Large intestine (tissue), 3 donors: ENCODE data around the gene TNF. TPM values are rescaled to one million over a fixed set of nuclear protein-coding genes. Genes with fewer than 3 reads are reported as not detected.

ENCODE experiments used
- DNase-seq, 2 donors: peaks; one replicate each; pipeline versions ENCODE4 v3.0.0 to v3.0.0-alpha.2; 2013
- H3K27ac ChIP-seq: one replicate; pipeline ENCODE4 v1.5.1; 2013; ENCODE audit warnings: low read length
- H3K27me3 ChIP-seq: 2 replicates; pipeline ENCODE4 v1.6.1; 2013; ENCODE audit warnings: low read length; ENCODE audit not compliant: control insufficient read depth, insufficient read depth
- H3K36me3 ChIP-seq: 2 replicates; pipeline ENCODE4 v1.6.1; 2013; ENCODE audit warnings: low read length; ENCODE audit not compliant: control insufficient read depth, insufficient read depth
- H3K4me1 ChIP-seq: one replicate; pipeline ENCODE4 v1.6.1; 2013; ENCODE audit warnings: low read length; ENCODE audit not compliant: control insufficient read depth, insufficient read depth
- H3K4me3 ChIP-seq: one replicate; pipeline ENCODE4 v1.5.1; 2013; ENCODE audit warnings: low read length
- H3K9me3 ChIP-seq: one replicate; pipeline ENCODE4 v1.6.1; 2013; ENCODE audit warnings: mild to moderate bottlenecking, low read depth, low read length, moderate library complexity; ENCODE audit not compliant: control insufficient read depth
- WGBS: methylation state at CpG from one replicate; pipeline ENCODE4 v1.1.5; 2013; ENCODE audit warnings: low lambda C conversion rate; ENCODE audit not compliant: insufficient coverage; 5-methylcytosine and 5-hydroxymethylcytosine counted together
- polyA plus RNA-seq: library from polyadenylated mRNA; unstranded; fragments of 120-200 nt; gene quantifications from one replicate; pipeline ENCODE4 v1.2.1, GENCODE V29; 2013

TNF gene
- polyA plus RNA-seq, 1 donor: 1.5 TPM

- Histone ChIP-seq H3K9me3 (no peaks in the 10 kb centered on the region), H3K27me3 (peaks cover 22% of the 10 kb centered on the region), H3K4me3 (no peak overlapping the region), H3K27ac (no peak overlapping the region), H3K36me3 (no peaks in the 10 kb centered on the region), H3K4me1 (no peaks in the 10 kb centered on the region)
- whole genome bisulfite sequencing: 100% methylated on average over 1 of the region's 14 CpGs
- no peak for DNase-seq
Measured at GRCh38 chr6:31574106-31575061, 981 bp upstream of the TNF start.

GRCh38 chr6:31575952-31576685 lies 754 bp downstream of the TNF start:
- no peaks in the 10 kb centered on the region for H3K36me3 ChIP-seq
- no peak for DNase-seq
- peak overlapping the region; percentile 30 for H3K4me3 ChIP-seq
- H3K9me3 ChIP-seq: peaks cover 3% of the 10 kb centered on the region
- 76% methylated on average over 5 of the region's 8 CpGs for WGBS
- H3K27ac ChIP-seq: no peak overlapping the region
- H3K27me3 ChIP-seq: peaks cover 22% of the 10 kb centered on the region
- no peaks in the 10 kb centered on the region for H3K4me1 ChIP-seq

- no peak overlapping the region for H3K27ac ChIP-seq
- no peak overlapping the region for H3K4me3 ChIP-seq
Measured at GRCh38 chr6:31576897-31577578, 1.7 kb downstream of the TNF start.

GRCh38 chr6:31577579-31577966 lies 2.2 kb downstream of the TNF start:
- H3K4me3 ChIP-seq: no peak overlapping the region
- H3K27ac ChIP-seq: no peak overlapping the region

More at GRCh38 chr6:31576897-31577578, 1.7 kb downstream of the TNF start:
- Histone ChIP-seq H3K9me3 (peaks cover 3% of the 10 kb centered on the region), H3K27me3 (peaks cover 26% of the 10 kb centered on the region), H3K4me1 (peaks cover 7% of the 10 kb centered on the region), H3K36me3 (no peaks in the 10 kb centered on the region)
- no CpG with 5 or more reads among the region's 19 CpGs for WGBS
- no peak for DNase-seq

GRCh38 chr6:31578184-31579118 lies 3.1 kb downstream of the TNF start:
- no peak overlapping the region for H3K4me3 ChIP-seq
- WGBS: no CpG with 5 or more reads among the region's 12 CpGs
- H3K27ac ChIP-seq: no peak overlapping the region
- no peak for DNase-seq
- peaks cover 30% of the 10 kb centered on the region for H3K27me3 ChIP-seq
- no peaks in the 10 kb centered on the region for H3K36me3 ChIP-seq
- H3K4me1 ChIP-seq: peaks cover 7% of the 10 kb centered on the region
- peaks cover 3% of the 10 kb centered on the region for H3K9me3 ChIP-seq

More at GRCh38 chr6:31577579-31577966, 2.2 kb downstream of the TNF start:
- Histone ChIP-seq H3K4me1 (peaks cover 7% of the 10 kb centered on the region), H3K36me3 (no peaks in the 10 kb centered on the region), H3K9me3 (peaks cover 3% of the 10 kb centered on the region), H3K27me3 (peaks cover 29% of the 10 kb centered on the region)
- DNase-seq: no peak
- WGBS: 100% methylated on average over 1 of the region's 3 CpGs

- no peak overlapping the region for H3K27ac ChIP-seq
- H3K4me3 ChIP-seq: no peak overlapping the region
- H3K4me1 ChIP-seq: peaks cover 7% of the 10 kb centered on the region
- WGBS: no CpG with 5 or more reads among the region's 3 CpGs
- no peak for DNase-seq
- H3K36me3 ChIP-seq: no peaks in the 10 kb centered on the region
- peaks cover 30% of the 10 kb centered on the region for H3K27me3 ChIP-seq
- H3K9me3 ChIP-seq: peaks cover 3% of the 10 kb centered on the region
Measured at GRCh38 chr6:31579119-31579505, 3.7 kb downstream of the TNF start.

- Histone ChIP-seq H3K4me3 (no peak overlapping the region), H3K9me3 (peaks cover 3% of the 10 kb centered on the region), H3K4me1 (peaks cover 7% of the 10 kb centered on the region), H3K36me3 (no peaks in the 10 kb centered on the region), H3K27ac (no peak overlapping the region), H3K27me3 (peaks cover 26% of the 10 kb centered on the region)
- WGBS: 86% methylated on average over 1 of the region's 8 CpGs
- DNase-seq: no peak
Measured at GRCh38 chr6:31579546-31580437, 4.4 kb downstream of the TNF start.

GRCh38 chr6:31580438-31580740 lies 5.0 kb downstream of the TNF start:
- Histone ChIP-seq H3K27me3 (peaks cover 23% of the 10 kb centered on the region), H3K9me3 (peaks cover 3% of the 10 kb centered on the region), H3K4me1 (peaks cover 7% of the 10 kb centered on the region), H3K4me3 (peak overlapping the region; percentile 87), H3K36me3 (no peaks in the 10 kb centered on the region), H3K27ac (no peak overlapping the region)
- no CpG with 5 or more reads among the region's 11 CpGs for WGBS
- DNase-seq: no peak

- no CpG with 5 or more reads among the region's 62 CpGs for WGBS
- Histone ChIP-seq H3K36me3 (no peaks in the 10 kb centered on the region), H3K9me3 (peaks cover 3% of the 10 kb centered on the region), H3K4me3 (peak overlapping the region; percentile 87), H3K27ac (peak overlapping the region; percentile 57), H3K27me3 (peaks cover 20% of the 10 kb centered on the region), H3K4me1 (peaks cover 7% of the 10 kb centered on the region)
- DNase-seq: peak; percentile 72 to 79
Measured at GRCh38 chr6:31580807-31581433, 5.6 kb downstream of the TNF start.
